ENCODE data around the gene KRT14. TPM values are rescaled to one million over a fixed set of nuclear protein-coding genes. Genes with fewer than 3 reads are reported as not detected.

Gene KRT14
- polyA plus RNA-seq, 3 donors = not detected

- intact Hi-C loops (cut with micrococcal nuclease) = no loop called here
- DNase-seq = no peak
- Histone ChIP-seq H3K4me1 (ENCODE audit: control insufficient read depth in 1 of 2, insufficient read depth in 2 of 2, low read length in 2 of 2) (no peaks in the 10 kb centered on the region), H2AFZ (ENCODE audit: insufficient read depth, low read depth, low read length, poor library complexity, severe bottlenecking) (no peak overlapping the region), H3K79me2 (ENCODE audit: insufficient read depth, low read length) (no peaks in the 10 kb centered on the region), H3K4me3 (replicated peaks in 1 of 3; ENCODE audit: low read depth in 2 of 3, low read length in 3 of 3) (no peak overlapping the region), H4K20me1 (ENCODE audit: insufficient read depth, low read length) (no peaks in the 10 kb centered on the region), H3K9me3 (replicated peaks in 1 of 2; ENCODE audit: control insufficient read depth in 1 of 2, insufficient read depth in 1 of 2, low read length in 2 of 2) (no peaks in the 10 kb centered on the region), H3K4me2 (replicated peaks; ENCODE audit: extremely low read depth, low read length, poor library complexity, severe bottlenecking) (no peak overlapping the region), H3K27ac (ENCODE audit: low read depth in 1 of 2, low read length in 2 of 2) (no peak overlapping the region), H3K36me3 (replicated peaks in 1 of 2; ENCODE audit: control insufficient read depth in 1 of 2, insufficient read depth in 2 of 2, low read length in 2 of 2) (no peaks in the 10 kb centered on the region), H3K27me3 (ENCODE audit: control insufficient read depth in 2 of 2, insufficient read depth in 2 of 2, low read length in 2 of 2) (no peaks in the 10 kb centered on the region), H3K9ac (ENCODE audit: insufficient read depth, low read length, poor library complexity, severe bottlenecking) (no peak overlapping the region)
- H3K9me3 Mint-ChIP-seq = no peaks in the 10 kb centered on the region
- no peak overlapping the region for H3K4me3 Mint-ChIP-seq
- WGBS (ENCODE audit: insufficient coverage) = 80% methylated on average over 5 of the region's 5 CpGs
- H3K27ac Mint-ChIP-seq = no peak overlapping the region
- no peak for TF ChIP-seq CTCF (IDR thresholded peaks at IDR 0.05)
- H3K27me3 Mint-ChIP-seq (ENCODE audit: low read depth in 3 of 3) = no peaks in the 10 kb centered on the region
- H3K4me1 Mint-ChIP-seq = no peaks in the 10 kb centered on the region
- H3K36me3 Mint-ChIP-seq = no peaks in the 10 kb centered on the region
Observed at GRCh38 chr17:41632482-41633105, 45.9 kb upstream of the KRT14 start.

- H3K36me3 Mint-ChIP-seq = no peaks in the 10 kb centered on the region
- H3K4me3 Mint-ChIP-seq = no peak overlapping the region
- 96% methylated on average over 10 of the region's 15 CpGs for WGBS (ENCODE audit: insufficient coverage)
- Histone ChIP-seq H3K36me3 (replicated peaks in 1 of 2; ENCODE audit: control insufficient read depth in 1 of 2, insufficient read depth in 2 of 2, low read length in 2 of 2) (no peaks in the 10 kb centered on the region), H3K27ac (ENCODE audit: low read depth in 1 of 2, low read length in 2 of 2) (no peak overlapping the region), H2AFZ (ENCODE audit: insufficient read depth, low read depth, low read length, poor library complexity, severe bottlenecking) (no peak overlapping the region), H3K9ac (ENCODE audit: insufficient read depth, low read length, poor library complexity, severe bottlenecking) (no peak overlapping the region), H3K4me2 (replicated peaks; ENCODE audit: extremely low read depth, low read length, poor library complexity, severe bottlenecking) (no peak overlapping the region), H4K20me1 (ENCODE audit: insufficient read depth, low read length) (no peaks in the 10 kb centered on the region), H3K4me3 (replicated peaks in 1 of 3; ENCODE audit: low read depth in 2 of 3, low read length in 3 of 3) (no peak overlapping the region), H3K9me3 (replicated peaks in 1 of 2; ENCODE audit: control insufficient read depth in 1 of 2, insufficient read depth in 1 of 2, low read length in 2 of 2) (no peaks in the 10 kb centered on the region), H3K27me3 (ENCODE audit: control insufficient read depth in 2 of 2, insufficient read depth in 2 of 2, low read length in 2 of 2) (no peaks in the 10 kb centered on the region), H3K4me1 (ENCODE audit: control insufficient read depth in 1 of 2, insufficient read depth in 2 of 2, low read length in 2 of 2) (no peaks in the 10 kb centered on the region), H3K79me2 (ENCODE audit: insufficient read depth, low read length) (no peaks in the 10 kb centered on the region)
- intact Hi-C loops (cut with micrococcal nuclease) = no loop called here
- peaks cover 0 to under 1% (median 0%) of the 10 kb centered on the region in 3 donors for H3K27me3 Mint-ChIP-seq (ENCODE audit: low read depth in 3 of 3)
- no peak for TF ChIP-seq CTCF (IDR thresholded peaks at IDR 0.05)
- no peaks in the 10 kb centered on the region for H3K9me3 Mint-ChIP-seq
- H3K27ac Mint-ChIP-seq = no peak overlapping the region
- DNase-seq = no peak
- H3K4me1 Mint-ChIP-seq = no peaks in the 10 kb centered on the region
Observed at GRCh38 chr17:41631898-41632285, 45.2 kb upstream of the KRT14 start.
